Measurements from ENCODE around the gene MMP23B. TPM values are rescaled to one million over a fixed set of nuclear protein-coding genes. Genes with fewer than 3 reads are reported as not detected.
"Not testable (repeated sequence)": the region's sequence is repeated elsewhere in the genome, so short reads cannot be mapped to it uniquely, and the experiment has no call there.

The MMP23B gene
- total RNA-seq, 4 donors from 2014 or later = 0.49 to 7.6 (median 2.7) TPM

GRCh38 chr1:1670866-1671265 is 38.9 kb downstream of the MMP23B start:
- Histone ChIP-seq H3K36me3 (peaks cover 13 to 87% (median 15%) of the 10 kb centered on the region in 3 donors), H3K27me3 (no peaks in the 10 kb centered on the region), H3K27ac (no peak overlapping the region), H3K9me3 (no peaks in the 10 kb centered on the region), H3K4me3 (no peak overlapping the region), H3K4me1 (no peaks in the 10 kb centered on the region)
- no peak for DNase-seq
- 87 to 91% methylated on average over 11 to 22 of the region's 24 CpGs for WGBS, 2 donors
- intact Hi-C loops (cut with DNase I) = no loop called here
- TF ChIP-seq CTCF (IDR thresholded peaks at IDR 0.05) (no peak), POLR2A (IDR thresholded peaks at IDR 0.05) (no peak)

GRCh38 chr1:1671365-1672119 is 39.6 kb downstream of the MMP23B start:
- Histone ChIP-seq H3K27me3 (no peaks in the 10 kb centered on the region), H3K9me3 (no peaks in the 10 kb centered on the region), H3K27ac (no peak overlapping the region), H3K36me3 (peaks cover 7 to 80% (median 9%) of the 10 kb centered on the region in 3 donors), H3K4me1 (no peaks in the 10 kb centered on the region), H3K4me3 (no peak overlapping the region)
- intact Hi-C loops (cut with DNase I) = no loop called here
- WGBS, 2 donors = 82 to 85% methylated on average over 9 to 18 of the region's 27 CpGs
- no peak for DNase-seq
- no peak for TF ChIP-seq POLR2A (IDR thresholded peaks at IDR 0.05)
- TF ChIP-seq CTCF (IDR thresholded peaks at IDR 0.05) = no peak

- DNase-seq = no peak
- Histone ChIP-seq H3K4me3 (no peak overlapping the region), H3K27me3 (no peaks in the 10 kb centered on the region), H3K36me3 (peaks cover 5 to 73% (median 7%) of the 10 kb centered on the region in 3 donors), H3K4me1 (no peaks in the 10 kb centered on the region), H3K27ac (no peak overlapping the region), H3K9me3 (no peaks in the 10 kb centered on the region)
- intact Hi-C loops (cut with DNase I) = no loop called here
- WGBS, 2 donors = 94% methylated on average over 24 to 25 of the region's 25 CpGs
- TF ChIP-seq POLR2A (IDR thresholded peaks at IDR 0.05) (no peak), CTCF (IDR thresholded peaks at IDR 0.05) (no peak)
Measured at GRCh38 chr1:1672181-1672965, 40.4 kb downstream of the MMP23B start.

GRCh38 chr1:1674806-1675205 is 42.8 kb downstream of the MMP23B start:
- DNase-seq; H3K27me3 ChIP-seq; H3K4me3 ChIP-seq; intact Hi-C loops (cut with DNase I); H3K9me3 ChIP-seq; H3K27ac ChIP-seq: not testable (repeated sequence)
- H3K4me1 ChIP-seq = peaks cover 9 to 20% (median 19%) of the 10 kb centered on the region in 3 donors
- peaks cover 0 to 49% (median under 1%) of the 10 kb centered on the region in 3 donors for H3K36me3 ChIP-seq
- 40 to 76% methylated on average over 2 to 14 of the region's 21 CpGs for WGBS, 2 donors

GRCh38 chr1:1675218-1675617 is 43.2 kb downstream of the MMP23B start:
- H3K4me1 ChIP-seq = peaks cover 9 to 20% (median 19%) of the 10 kb centered on the region in 3 donors
- intact Hi-C loops (cut with DNase I); H3K27me3 ChIP-seq; H3K9me3 ChIP-seq; H3K27ac ChIP-seq; H3K4me3 ChIP-seq; DNase-seq: not testable (repeated sequence)
- whole genome bisulfite sequencing, 2 donors = 100% methylated on average over 1 of the region's 18 CpGs; no CpG with 5 or more reads in 1 of the 2 donors
- peaks cover 0 to 45% (median 0%) of the 10 kb centered on the region in 3 donors for H3K36me3 ChIP-seq

GRCh38 chr1:1676087-1676486 is 44.1 kb downstream of the MMP23B start:
- WGBS, 2 donors = no CpG with 5 or more reads among the region's 21 CpGs
- H3K4me3 ChIP-seq = not testable (repeated sequence)

More at GRCh38 chr1:1676087-1676486, 44.1 kb downstream of the MMP23B start:
- H3K27me3 ChIP-seq; H3K27ac ChIP-seq; intact Hi-C loops (cut with DNase I); H3K9me3 ChIP-seq; DNase-seq: not testable (repeated sequence)
- Histone ChIP-seq H3K4me1 (peaks cover 9 to 20% (median 19%) of the 10 kb centered on the region in 3 donors), H3K36me3 (peaks cover 0 to 36% (median 0%) of the 10 kb centered on the region in 3 donors)

All from esophagus squamous epithelium (tissue), 5 donors.